Uterus (tissue), 2 donors: ENCODE results near the gene NLRP6.
"Not testable (repeated sequence)": the region's sequence is repeated elsewhere in the genome, so short reads cannot be mapped to it uniquely, and the experiment has no call there.

ENCODE experiments used
- POLR2A ChIP-seq, 2 donors: fragments of 450-650 bp; IDR thresholded peaks; one replicate each; pipeline ENCODE4 v1.6.1; 2016; ENCODE audit warnings: antibody characterized with exemption in 2 of 2, mild to moderate bottlenecking in 1 of 2, moderate library complexity in 1 of 2
- TF ChIP-seq, protein P1 (sequence below), 4 experiments: fragments of 200-600 bp in 2 of 4; fragments of 450-650 bp in 2 of 4; sonication (generic) in 2 of 4; IDR thresholded peaks; one replicate each; pipeline ENCODE4 v1.5.1; 2016 to 2019; ENCODE audit warnings: antibody characterized with exemption in 4 of 4, mild to moderate bottlenecking in 2 of 4, moderate library complexity in 1 of 4

- TF ChIP-seq, protein P1, sequence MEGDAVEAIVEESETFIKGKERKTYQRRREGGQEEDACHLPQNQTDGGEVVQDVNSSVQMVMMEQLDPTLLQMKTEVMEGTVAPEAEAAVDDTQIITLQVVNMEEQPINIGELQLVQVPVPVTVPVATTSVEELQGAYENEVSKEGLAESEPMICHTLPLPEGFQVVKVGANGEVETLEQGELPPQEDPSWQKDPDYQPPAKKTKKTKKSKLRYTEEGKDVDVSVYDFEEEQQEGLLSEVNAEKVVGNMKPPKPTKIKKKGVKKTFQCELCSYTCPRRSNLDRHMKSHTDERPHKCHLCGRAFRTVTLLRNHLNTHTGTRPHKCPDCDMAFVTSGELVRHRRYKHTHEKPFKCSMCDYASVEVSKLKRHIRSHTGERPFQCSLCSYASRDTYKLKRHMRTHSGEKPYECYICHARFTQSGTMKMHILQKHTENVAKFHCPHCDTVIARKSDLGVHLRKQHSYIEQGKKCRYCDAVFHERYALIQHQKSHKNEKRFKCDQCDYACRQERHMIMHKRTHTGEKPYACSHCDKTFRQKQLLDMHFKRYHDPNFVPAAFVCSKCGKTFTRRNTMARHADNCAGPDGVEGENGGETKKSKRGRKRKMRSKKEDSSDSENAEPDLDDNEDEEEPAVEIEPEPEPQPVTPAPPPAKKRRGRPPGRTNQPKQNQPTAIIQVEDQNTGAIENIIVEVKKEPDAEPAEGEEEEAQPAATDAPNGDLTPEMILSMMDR (IDR thresholded peaks at IDR 0.05) = not testable (repeated sequence)
- not testable (repeated sequence) for TF ChIP-seq POLR2A (IDR thresholded peaks at IDR 0.05)
Observed at GRCh38 chr11:268716-269145, 9.5 kb upstream of the NLRP6 start.
